HepG2 (cell line): ENCODE measurements around the gene SRBD1. TPM values are rescaled to one million over a fixed set of nuclear protein-coding genes. Genes with fewer than 3 reads are reported as not detected.
A peak's percentile ranks its signal among the peaks of the same experiment; 100 is the strongest.

Source experiments
- KMT2A ChIP-seq: sonication (generic); formaldehyde crosslinking; IDR thresholded peaks from 2 replicates; pipeline ENCODE4 v1.4.0; 2020; ENCODE audit warnings: missing genetic modification reagents
- NFIC ChIP-seq: IDR thresholded peaks from 2 replicates; pipeline ENCODE4 v1.6.1; 2012; ENCODE audit warnings: mild to moderate bottlenecking, low read length, inconsistent platforms
- NFKBIZ ChIP-seq: IDR thresholded peaks from 2 replicates; pipeline ENCODE4 v1.6.1; 2018; ENCODE audit warnings: missing genetic modification reagents, missing compliant biosample characterization
- RBAK ChIP-seq: sonication (generic); formaldehyde crosslinking; IDR thresholded peaks from 2 replicates; pipeline ENCODE4 v1.5.1; 2020; ENCODE audit warnings: mild to moderate bottlenecking, missing genetic modification reagents
- REL ChIP-seq: sonication (generic); formaldehyde crosslinking; conservative IDR thresholded peaks from 2 replicates; pipeline ENCODE4 v1.8.0; 2022; ENCODE audit warnings: mild to moderate bottlenecking, missing genetic modification reagents, moderate library complexity
- TRIM24 ChIP-seq: sonication (generic); formaldehyde crosslinking; IDR thresholded peaks from 2 replicates; pipeline ENCODE4 v1.8.0; 2022; ENCODE audit warnings: mild to moderate bottlenecking, missing genetic modification reagents
- U2AF2 ChIP-seq: fragments of 200-400 bp; formaldehyde crosslinking; IDR thresholded peaks from 2 replicates; pipeline ENCODE4 v1.6.1; 2017; ENCODE audit warnings: low read depth, mild to moderate bottlenecking, low read length
- ZKSCAN1 ChIP-seq: fragments of 150-350 bp; IDR thresholded peaks from 2 replicates; pipeline ENCODE4 v1.6.1; 2014; ENCODE audit warnings: low read length
- ZNF550 ChIP-seq: sonication (generic); formaldehyde crosslinking; IDR thresholded peaks from 2 replicates; pipeline ENCODE4 v1.4.0; 2020; ENCODE audit warnings: mild to moderate bottlenecking, missing genetic modification reagents, borderline replicate concordance
- ZSCAN21 ChIP-seq: sonication (generic); formaldehyde crosslinking; IDR thresholded peaks from 2 replicates; pipeline ENCODE4 v1.8.0; 2022; ENCODE audit warnings: mild to moderate bottlenecking, missing genetic modification reagents, moderate library complexity, borderline replicate concordance
- polyA plus RNA-seq, 8 experiments: library from polyadenylated mRNA; depleted of rRNA in 3 of 8; stranded (reverse) in 7 of 8; unstranded in 1 of 8; fragments of >200 nt; fragmentation: Illumina TruSeq in 4 of 8; extraction: Trizol in 4 of 8; gene quantifications; 2 replicates each; pipeline versions ENCODE4 v1.2.1 to v1.2.3, GENCODE V29; 2011 to 2016; ENCODE audit warnings: low read depth in 4 of 8, missing spikeins in 1 of 8, mixed read lengths in 1 of 8; ENCODE audit not compliant: insufficient read depth in 1 of 8
- total RNA-seq, 5 experiments: library from RNA; depleted of rRNA; stranded (reverse); fragments of >200 nt; fragmentation: Illumina TruSeq; extraction: Trizol; gene quantifications; 2 replicates each; pipeline ENCODE4 v1.2.3, GENCODE V29; 2016; ENCODE audit warnings: low read depth in 1 of 5
- TF ChIP-seq, protein P1 (sequence below): IDR thresholded peaks from 2 replicates; pipeline ENCODE4 v1.6.1; 2016
- TF ChIP-seq, protein P2 (sequence below): sonication (generic); formaldehyde crosslinking; IDR thresholded peaks from 2 replicates; pipeline ENCODE4 v1.4.0; 2020; ENCODE audit warnings: missing genetic modification reagents, borderline replicate concordance
- TF ChIP-seq, protein P3 (sequence below): sonication (generic); formaldehyde crosslinking; IDR thresholded peaks from 2 replicates; pipeline ENCODE4 v1.4.0; 2020; ENCODE audit warnings: mild to moderate bottlenecking, missing genetic modification reagents, borderline replicate concordance
- TF ChIP-seq, protein P4 (sequence below): IDR thresholded peaks from 2 replicates; pipeline ENCODE4 v1.6.1; 2016
- TF ChIP-seq, protein P5 (sequence below): sonication (generic); formaldehyde crosslinking; conservative IDR thresholded peaks from 2 replicates; pipeline ENCODE4 v1.4.0; 2020; ENCODE audit warnings: mild to moderate bottlenecking, missing genetic modification reagents, moderate library complexity

The SRBD1 gene
- total and polyA plus RNA-seq, 2 of the 13 experiments (the other 11 are each of a cell fraction or from before 2014, with no cell fraction given) = 3.2 to 23.9 TPM

DNA sequence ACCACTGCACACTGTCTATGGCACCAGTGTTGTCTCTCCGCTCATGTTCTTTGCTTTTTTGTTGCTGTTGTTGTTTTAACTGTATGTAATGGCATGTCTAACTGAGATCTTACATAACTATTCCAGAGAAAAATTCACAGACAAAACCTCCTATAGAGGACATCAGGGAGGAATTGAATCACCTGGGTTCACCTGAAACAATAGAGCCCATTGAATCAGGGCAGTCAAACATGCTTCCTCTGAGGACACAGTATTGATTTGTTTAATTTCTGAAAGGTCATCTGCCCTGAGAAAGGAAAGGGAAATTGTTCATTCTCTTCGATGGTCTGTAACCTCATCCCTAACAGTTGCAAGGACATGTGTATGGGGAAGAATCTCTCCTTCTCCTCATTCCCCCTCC lies 237.5 kb downstream of the SRBD1 start (continued):
- TF ChIP-seq TRIM24 (CRISPR knock-in tag) = peak; percentile 58; the same call in 1 of the 2 replicates
- TF ChIP-seq, protein P1, sequence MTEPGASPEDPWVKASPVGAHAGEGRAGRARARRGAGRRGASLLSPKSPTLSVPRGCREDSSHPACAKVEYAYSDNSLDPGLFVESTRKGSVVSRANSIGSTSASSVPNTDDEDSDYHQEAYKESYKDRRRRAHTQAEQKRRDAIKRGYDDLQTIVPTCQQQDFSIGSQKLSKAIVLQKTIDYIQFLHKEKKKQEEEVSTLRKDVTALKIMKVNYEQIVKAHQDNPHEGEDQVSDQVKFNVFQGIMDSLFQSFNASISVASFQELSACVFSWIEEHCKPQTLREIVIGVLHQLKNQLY = peak; percentile 64; the same call in 1 of the 2 replicates
- TF ChIP-seq, protein P2, sequence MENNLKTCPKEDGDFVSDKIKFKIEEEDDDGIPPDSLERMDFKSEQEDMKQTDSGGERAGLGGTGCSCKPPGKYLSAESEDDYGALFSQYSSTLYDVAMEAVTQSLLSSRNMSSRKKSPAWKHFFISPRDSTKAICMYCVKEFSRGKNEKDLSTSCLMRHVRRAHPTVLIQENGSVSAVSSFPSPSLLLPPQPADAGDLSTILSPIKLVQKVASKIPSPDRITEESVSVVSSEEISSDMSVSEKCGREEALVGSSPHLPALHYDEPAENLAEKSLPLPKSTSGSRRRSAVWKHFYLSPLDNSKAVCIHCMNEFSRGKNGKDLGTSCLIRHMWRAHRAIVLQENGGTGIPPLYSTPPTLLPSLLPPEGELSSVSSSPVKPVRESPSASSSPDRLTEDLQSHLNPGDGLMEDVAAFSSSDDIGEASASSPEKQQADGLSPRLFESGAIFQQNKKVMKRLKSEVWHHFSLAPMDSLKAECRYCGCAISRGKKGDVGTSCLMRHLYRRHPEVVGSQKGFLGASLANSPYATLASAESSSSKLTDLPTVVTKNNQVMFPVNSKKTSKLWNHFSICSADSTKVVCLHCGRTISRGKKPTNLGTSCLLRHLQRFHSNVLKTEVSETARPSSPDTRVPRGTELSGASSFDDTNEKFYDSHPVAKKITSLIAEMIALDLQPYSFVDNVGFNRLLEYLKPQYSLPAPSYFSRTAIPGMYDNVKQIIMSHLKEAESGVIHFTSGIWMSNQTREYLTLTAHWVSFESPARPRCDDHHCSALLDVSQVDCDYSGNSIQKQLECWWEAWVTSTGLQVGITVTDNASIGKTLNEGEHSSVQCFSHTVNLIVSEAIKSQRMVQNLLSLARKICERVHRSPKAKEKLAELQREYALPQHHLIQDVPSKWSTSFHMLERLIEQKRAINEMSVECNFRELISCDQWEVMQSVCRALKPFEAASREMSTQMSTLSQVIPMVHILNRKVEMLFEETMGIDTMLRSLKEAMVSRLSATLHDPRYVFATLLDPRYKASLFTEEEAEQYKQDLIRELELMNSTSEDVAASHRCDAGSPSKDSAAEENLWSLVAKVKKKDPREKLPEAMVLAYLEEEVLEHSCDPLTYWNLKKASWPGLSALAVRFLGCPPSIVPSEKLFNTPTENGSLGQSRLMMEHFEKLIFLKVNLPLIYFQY (CRISPR knock-in tag) = no peak
- no peak for TF ChIP-seq KMT2A (CRISPR knock-in tag)
- TF ChIP-seq, protein P3, sequence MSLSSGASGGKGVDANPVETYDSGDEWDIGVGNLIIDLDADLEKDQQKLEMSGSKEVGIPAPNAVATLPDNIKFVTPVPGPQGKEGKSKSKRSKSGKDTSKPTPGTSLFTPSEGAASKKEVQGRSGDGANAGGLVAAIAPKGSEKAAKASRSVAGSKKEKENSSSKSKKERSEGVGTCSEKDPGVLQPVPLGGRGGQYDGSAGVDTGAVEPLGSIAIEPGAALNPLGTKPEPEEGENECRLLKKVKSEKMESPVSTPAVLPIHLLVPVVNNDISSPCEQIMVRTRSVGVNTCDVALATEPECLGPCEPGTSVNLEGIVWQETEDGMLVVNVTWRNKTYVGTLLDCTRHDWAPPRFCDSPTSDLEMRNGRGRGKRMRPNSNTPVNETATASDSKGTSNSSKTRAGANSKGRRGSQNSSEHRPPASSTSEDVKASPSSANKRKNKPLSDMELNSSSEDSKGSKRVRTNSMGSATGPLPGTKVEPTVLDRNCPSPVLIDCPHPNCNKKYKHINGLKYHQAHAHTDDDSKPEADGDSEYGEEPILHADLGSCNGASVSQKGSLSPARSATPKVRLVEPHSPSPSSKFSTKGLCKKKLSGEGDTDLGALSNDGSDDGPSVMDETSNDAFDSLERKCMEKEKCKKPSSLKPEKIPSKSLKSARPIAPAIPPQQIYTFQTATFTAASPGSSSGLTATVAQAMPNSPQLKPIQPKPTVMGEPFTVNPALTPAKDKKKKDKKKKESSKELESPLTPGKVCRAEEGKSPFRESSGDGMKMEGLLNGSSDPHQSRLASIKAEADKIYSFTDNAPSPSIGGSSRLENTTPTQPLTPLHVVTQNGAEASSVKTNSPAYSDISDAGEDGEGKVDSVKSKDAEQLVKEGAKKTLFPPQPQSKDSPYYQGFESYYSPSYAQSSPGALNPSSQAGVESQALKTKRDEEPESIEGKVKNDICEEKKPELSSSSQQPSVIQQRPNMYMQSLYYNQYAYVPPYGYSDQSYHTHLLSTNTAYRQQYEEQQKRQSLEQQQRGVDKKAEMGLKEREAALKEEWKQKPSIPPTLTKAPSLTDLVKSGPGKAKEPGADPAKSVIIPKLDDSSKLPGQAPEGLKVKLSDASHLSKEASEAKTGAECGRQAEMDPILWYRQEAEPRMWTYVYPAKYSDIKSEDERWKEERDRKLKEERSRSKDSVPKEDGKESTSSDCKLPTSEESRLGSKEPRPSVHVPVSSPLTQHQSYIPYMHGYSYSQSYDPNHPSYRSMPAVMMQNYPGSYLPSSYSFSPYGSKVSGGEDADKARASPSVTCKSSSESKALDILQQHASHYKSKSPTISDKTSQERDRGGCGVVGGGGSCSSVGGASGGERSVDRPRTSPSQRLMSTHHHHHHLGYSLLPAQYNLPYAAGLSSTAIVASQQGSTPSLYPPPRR (CRISPR knock-in tag) = peak; percentile 73; the same call in 1 of the 2 replicates
- TF ChIP-seq ZNF550 (CRISPR knock-in tag) = no peak
- TF ChIP-seq, protein P4, sequence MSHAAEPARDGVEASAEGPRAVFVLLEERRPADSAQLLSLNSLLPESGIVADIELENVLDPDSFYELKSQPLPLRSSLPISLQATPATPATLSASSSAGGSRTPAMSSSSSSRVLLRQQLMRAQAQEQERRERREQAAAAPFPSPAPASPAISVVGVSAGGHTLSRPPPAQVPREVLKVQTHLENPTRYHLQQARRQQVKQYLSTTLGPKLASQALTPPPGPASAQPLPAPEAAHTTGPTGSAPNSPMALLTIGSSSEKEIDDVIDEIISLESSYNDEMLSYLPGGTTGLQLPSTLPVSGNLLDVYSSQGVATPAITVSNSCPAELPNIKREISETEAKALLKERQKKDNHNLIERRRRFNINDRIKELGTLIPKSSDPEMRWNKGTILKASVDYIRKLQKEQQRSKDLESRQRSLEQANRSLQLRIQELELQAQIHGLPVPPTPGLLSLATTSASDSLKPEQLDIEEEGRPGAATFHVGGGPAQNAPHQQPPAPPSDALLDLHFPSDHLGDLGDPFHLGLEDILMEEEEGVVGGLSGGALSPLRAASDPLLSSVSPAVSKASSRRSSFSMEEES = peak; percentile 69
- no peak; the same call in 1 of the 2 replicates for TF ChIP-seq NFKBIZ
- TF ChIP-seq ZSCAN21 (CRISPR knock-in tag) = no peak
- TF ChIP-seq, protein P5, sequence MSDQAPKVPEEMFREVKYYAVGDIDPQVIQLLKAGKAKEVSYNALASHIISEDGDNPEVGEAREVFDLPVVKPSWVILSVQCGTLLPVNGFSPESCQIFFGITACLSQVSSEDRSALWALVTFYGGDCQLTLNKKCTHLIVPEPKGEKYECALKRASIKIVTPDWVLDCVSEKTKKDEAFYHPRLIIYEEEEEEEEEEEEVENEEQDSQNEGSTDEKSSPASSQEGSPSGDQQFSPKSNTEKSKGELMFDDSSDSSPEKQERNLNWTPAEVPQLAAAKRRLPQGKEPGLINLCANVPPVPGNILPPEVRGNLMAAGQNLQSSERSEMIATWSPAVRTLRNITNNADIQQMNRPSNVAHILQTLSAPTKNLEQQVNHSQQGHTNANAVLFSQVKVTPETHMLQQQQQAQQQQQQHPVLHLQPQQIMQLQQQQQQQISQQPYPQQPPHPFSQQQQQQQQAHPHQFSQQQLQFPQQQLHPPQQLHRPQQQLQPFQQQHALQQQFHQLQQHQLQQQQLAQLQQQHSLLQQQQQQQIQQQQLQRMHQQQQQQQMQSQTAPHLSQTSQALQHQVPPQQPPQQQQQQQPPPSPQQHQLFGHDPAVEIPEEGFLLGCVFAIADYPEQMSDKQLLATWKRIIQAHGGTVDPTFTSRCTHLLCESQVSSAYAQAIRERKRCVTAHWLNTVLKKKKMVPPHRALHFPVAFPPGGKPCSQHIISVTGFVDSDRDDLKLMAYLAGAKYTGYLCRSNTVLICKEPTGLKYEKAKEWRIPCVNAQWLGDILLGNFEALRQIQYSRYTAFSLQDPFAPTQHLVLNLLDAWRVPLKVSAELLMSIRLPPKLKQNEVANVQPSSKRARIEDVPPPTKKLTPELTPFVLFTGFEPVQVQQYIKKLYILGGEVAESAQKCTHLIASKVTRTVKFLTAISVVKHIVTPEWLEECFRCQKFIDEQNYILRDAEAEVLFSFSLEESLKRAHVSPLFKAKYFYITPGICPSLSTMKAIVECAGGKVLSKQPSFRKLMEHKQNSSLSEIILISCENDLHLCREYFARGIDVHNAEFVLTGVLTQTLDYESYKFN (CRISPR knock-in tag) = peak; percentile 86
- no peak for TF ChIP-seq REL (CRISPR knock-in tag)
- TF ChIP-seq U2AF2 = no peak
- TF ChIP-seq RBAK = peak; percentile 87
- no peak for TF ChIP-seq ZKSCAN1
- TF ChIP-seq NFIC = peak; percentile 85; the same call in 1 of the 2 replicates
